Choroid plexus epithelial cell (primary cell): ENCODE measurements around the gene MYDGF.

Experiments
- DNase-seq: peaks from one replicate; pipeline ENCODE4 v3.0.0-alpha.2; 2010; ENCODE audit warnings: low read depth
- H3K4me3 ChIP-seq: 2 replicates; pipeline ENCODE4 v1.5.1; 2011; ENCODE audit warnings: low read depth, mild to moderate bottlenecking, control low read depth, low read length, moderate library complexity
- TF ChIP-seq, protein P1 (sequence below): conservative IDR thresholded peaks from 2 replicates; pipeline ENCODE4 v1.5.1; 2011; ENCODE audit warnings: low read depth, mild to moderate bottlenecking, control low read depth, inconsistent platforms, low read length, moderate library complexity

The MYDGF gene

DNA sequence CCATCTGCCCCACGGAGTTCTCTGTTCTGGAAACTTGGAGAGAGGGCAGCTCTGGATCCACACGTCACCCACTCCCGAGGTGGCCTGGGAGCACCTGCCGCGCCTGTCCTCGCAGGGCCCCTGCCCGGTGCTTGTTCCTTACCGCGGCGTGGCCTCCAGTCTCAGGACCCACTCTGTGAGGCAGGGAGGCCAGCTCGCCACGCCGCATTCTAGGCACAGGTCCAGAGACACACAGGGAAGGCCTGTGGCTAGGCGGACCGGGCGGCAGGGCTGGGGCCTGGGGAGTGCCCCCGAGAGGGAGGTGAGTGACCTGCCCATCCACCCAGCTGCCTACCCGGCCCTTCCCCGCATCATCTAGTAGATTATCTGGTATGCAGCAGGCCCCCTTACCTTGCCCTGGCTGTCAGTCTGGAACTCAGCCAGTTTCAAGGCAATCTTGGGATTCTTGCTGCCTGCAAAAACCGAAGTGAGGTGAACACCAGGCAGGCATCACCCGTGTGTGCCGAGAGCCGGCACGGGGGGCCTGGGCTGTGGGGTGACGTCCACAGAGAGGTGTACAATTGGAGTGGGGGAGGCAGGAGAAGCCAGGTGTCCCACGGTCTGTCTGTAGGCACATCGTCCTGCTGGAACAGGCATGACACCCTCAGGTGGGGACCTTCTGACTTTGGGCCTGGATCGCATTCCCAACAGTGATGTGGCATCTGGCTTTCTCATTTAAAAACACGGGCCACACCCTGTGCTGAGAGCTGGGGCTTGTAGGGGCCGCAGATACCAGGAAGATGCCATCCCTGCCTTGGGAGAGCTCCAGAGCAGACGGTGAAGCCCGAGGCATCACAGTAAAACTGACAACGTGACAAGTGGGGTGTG lies 29.9 kb upstream of the MYDGF start:
- H3K4me3 ChIP-seq = no peak overlapping the region
- no peak for DNase-seq
- TF ChIP-seq, protein P1, sequence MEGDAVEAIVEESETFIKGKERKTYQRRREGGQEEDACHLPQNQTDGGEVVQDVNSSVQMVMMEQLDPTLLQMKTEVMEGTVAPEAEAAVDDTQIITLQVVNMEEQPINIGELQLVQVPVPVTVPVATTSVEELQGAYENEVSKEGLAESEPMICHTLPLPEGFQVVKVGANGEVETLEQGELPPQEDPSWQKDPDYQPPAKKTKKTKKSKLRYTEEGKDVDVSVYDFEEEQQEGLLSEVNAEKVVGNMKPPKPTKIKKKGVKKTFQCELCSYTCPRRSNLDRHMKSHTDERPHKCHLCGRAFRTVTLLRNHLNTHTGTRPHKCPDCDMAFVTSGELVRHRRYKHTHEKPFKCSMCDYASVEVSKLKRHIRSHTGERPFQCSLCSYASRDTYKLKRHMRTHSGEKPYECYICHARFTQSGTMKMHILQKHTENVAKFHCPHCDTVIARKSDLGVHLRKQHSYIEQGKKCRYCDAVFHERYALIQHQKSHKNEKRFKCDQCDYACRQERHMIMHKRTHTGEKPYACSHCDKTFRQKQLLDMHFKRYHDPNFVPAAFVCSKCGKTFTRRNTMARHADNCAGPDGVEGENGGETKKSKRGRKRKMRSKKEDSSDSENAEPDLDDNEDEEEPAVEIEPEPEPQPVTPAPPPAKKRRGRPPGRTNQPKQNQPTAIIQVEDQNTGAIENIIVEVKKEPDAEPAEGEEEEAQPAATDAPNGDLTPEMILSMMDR = no peak

DNA sequence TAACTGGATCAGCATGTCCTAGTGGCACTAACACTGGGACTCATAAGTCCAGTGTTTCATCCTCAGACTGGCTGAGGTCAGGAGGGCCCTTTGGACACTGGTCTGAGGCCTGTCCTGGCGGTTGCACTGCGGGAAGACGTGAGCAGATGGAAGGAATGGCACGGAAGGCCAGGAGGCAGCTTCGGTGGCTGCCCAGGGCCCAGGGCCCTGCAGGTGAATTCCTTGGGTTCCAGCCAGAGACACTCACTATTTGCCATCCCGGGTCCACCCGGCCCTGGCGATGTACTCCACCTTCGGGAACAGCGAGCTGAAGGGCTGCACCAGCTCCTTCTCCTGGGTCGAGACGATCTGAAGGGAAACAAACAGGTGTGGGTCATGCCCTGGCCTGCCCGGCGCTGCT lies 27.2 kb upstream of the MYDGF start:
- H3K4me3 ChIP-seq = no peak overlapping the region
- TF ChIP-seq, protein P1 = no peak
- no peak for DNase-seq

DNA sequence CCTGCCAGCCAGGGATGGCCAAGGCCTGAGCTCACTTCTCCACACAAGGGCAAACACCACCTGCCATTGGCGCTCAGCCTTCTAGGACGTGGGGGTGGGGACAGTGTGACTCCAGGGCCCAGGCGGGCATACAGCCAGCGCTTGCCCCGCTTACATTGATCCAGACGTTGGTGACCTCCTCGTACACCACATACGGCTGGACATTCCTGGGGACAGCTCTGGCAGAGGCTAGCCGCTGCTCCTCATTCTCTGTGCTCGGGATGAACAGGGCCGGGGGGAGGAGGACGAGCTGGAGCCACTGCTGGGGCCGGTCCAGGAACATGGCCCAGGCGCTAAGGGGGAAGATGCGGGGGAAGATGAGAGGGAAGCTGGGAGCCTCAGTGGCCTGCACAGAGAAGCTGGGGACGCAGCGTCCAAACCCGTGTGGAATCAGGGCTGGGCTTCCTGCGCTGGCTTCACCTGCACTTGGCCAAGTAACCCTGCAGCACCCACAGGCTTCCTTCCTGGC lies 25.1 kb upstream of the MYDGF start:
- TF ChIP-seq, protein P1 = no peak
- no peak overlapping the region for H3K4me3 ChIP-seq
- no peak for DNase-seq

DNA sequence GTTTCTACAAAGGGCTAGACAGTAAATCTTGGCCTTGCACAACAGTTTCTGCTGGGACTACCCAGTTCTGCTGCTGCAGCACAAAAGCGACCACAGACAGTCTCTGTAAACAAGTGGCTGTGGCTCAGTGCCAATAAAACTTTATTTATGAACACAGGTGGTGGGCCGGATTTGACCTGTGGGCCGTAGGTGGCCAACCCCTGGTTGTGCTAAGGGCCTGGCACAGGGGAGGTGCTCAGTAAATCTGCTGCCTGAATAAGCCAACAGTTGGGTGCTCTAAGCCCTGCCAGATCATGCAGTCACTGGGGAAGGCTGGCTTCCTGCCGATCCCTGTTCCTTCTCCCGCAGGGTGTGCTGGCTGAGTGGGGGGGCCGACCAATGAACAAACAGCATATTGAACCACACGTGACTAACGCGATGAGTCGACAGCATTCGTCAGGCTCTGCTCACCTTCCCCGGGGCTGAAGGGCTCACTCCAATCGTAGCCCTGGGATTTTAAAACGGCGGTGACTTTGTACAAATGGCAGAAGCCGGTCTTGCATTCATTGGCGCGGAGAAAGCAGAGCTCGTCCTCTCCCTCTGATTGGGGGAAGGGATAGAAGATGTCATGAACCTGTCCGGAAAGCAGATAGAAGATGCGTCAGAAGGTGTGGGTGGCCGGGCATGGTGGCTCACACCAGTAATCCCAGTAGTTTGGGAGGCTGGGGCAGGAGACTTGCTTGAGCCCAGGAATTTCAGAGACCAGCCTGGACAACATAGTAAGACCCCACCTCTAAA lies 24.3 kb upstream of the MYDGF start:
- peak; percentile 97 for DNase-seq
- H3K4me3 ChIP-seq = no peak overlapping the region
- TF ChIP-seq, protein P1 = no peak

DNA sequence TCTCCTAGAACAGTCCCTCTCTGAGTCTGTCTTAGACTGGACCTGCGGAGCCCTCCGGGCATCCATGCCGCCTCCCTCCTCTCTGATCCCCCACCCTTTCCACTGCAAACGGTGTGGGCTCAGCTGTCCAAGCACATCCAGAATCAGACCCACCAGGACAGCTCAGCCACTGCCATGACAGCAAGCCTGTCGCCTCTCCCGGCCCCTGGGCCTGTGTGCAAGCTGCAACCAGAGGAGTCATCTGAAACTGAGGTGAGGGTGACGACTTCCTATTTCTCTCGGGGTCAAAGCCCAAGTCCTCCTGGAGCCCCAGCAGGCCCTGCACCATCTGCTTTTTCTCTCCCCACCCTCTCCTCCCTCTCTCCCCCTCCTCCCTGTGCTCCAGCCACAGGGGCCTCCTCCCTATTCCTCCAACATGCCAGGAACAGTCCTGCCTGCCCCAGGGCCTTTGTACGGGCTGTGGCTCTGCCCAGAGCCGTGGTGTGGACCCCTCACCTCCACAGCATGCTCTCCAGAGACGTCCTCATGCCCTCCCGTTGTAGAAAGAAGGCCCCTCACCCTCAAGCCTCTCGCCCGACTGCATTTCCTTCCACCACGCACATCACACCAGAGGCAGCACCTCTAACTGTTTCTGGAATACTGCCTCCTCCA lies 23.5 kb upstream of the MYDGF start:
- TF ChIP-seq, protein P1 = no peak
- no peak overlapping the region for H3K4me3 ChIP-seq
- no peak for DNase-seq

DNA sequence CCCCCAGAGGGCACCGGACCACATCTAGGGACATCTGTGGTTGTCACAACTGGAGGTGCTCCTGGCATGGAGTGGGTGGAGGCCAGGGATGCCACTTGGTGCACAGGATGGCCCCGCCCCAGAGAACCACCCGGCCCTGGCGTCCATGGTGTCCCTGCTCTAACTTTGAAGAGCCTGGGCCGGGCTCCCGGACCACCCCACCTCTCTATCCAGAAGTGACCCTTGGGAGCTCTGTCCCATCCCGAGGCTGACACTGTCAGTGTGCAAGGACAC lies 22.9 kb upstream of the MYDGF start:
- no peak overlapping the region for H3K4me3 ChIP-seq
- DNase-seq = no peak
- TF ChIP-seq, protein P1 = no peak
